HepG2 (cell line): ENCODE results near the gene ATG9A. TPM values are rescaled to one million over a fixed set of nuclear protein-coding genes. Genes with fewer than 3 reads are reported as not detected.

Experiments used
- ATAC-seq: fragments of 200-7000 bp; cut with Tn5 transposase; 3 replicates; pipeline ENCODE4 v1.9.1; 2020; ENCODE audit warnings: mild to moderate bottlenecking, moderate library complexity
- BruUV-seq: library from RNA; stranded (reverse); fragments of 400-500 nt; replicated peaks from 2 replicates; lab custom pipeline; 2021; lab: Mats Ljungman, UMichigan
- CTCF ChIA-PET: fragments of 300-600 bp; formaldehyde crosslinking; extraction: SDS; loops from one replicate; lab custom pipeline; 2021; ENCODE audit warnings: low total read pairs, inconsistent platforms, low intra/inter-chr PET ratio; lab: Yijun Ruan, JAX
- POLR2A ChIA-PET: fragments of 350-600 bp; sonication (Branson Sonifier 250); formaldehyde crosslinking; loops from one replicate; lab custom pipeline; 2020; ENCODE audit warnings: antibody characterized with exemption, inconsistent platforms; lab: Yijun Ruan, JAX
- DNase-seq: peaks from one replicate; pipeline ENCODE4 v3.0.0-alpha.2; 2015; ENCODE audit warnings: low spot score
- FAIRE-seq: peaks from 3 replicates; lab custom pipeline; 2011; peaks lifted over from hg19 to GRCh38; lab: Jason Lieb, UNC
- H2AFZ ChIP-seq: one replicate; pipeline ENCODE4 v1.6.1; 2011; ENCODE audit warnings: low read length, inconsistent platforms
- H3K27ac ChIP-seq: fragments of 300-600 bp; 3 replicates; pipeline ENCODE4 v1.8.0; 2011; ENCODE audit warnings: mixed run types, mild to moderate bottlenecking, mixed read lengths, low read length, inconsistent platforms; ENCODE audit not compliant: insufficient read depth; ENCODE audit errors: extremely low read length
- H3K27me3 ChIP-seq, 2 experiments: fragments of 200-600 bp in 1 of 2; 2 replicates in 1 of 2; 3 replicates in 1 of 2; pipeline versions ENCODE4 v1.6.0 to v1.8.0; 2011; ENCODE audit warnings: low read length in 2 of 2, mild to moderate bottlenecking in 2 of 2, moderate library complexity in 2 of 2, inconsistent platforms in 1 of 2; ENCODE audit not compliant: insufficient read depth in 2 of 2, control insufficient read depth in 1 of 2
- H3K36me3 ChIP-seq, 2 experiments: fragments of 200-600 bp in 1 of 2; replicated peaks in 1 of 2; 2 replicates in 1 of 2; 3 replicates in 1 of 2; pipeline versions ENCODE4 v1.5.1 to v1.8.0; 2011; ENCODE audit warnings: low read length in 2 of 2, inconsistent platforms in 1 of 2; ENCODE audit not compliant: insufficient read depth in 2 of 2, control insufficient read depth in 1 of 2
- H3K4me1 ChIP-seq: 2 replicates; pipeline ENCODE4 v1.5.1; 2012; ENCODE audit warnings: low read length, inconsistent platforms; ENCODE audit not compliant: insufficient read depth
- H3K4me2 ChIP-seq: 2 replicates; pipeline ENCODE4 v1.6.0; 2011; ENCODE audit warnings: low read depth, low read length, inconsistent platforms
- H3K4me3 ChIP-seq, 3 experiments: fragments of 200-600 bp in 1 of 3; sonication (generic), shearing (Covaris generic) in 1 of 3; replicated peaks in 1 of 3; 2 replicates each; pipeline ENCODE4 v1.5.1; 2011 to 2016; ENCODE audit warnings: low read length in 3 of 3, inconsistent platforms in 2 of 3, low read depth in 2 of 3, mild to moderate bottlenecking in 2 of 3, control low read depth in 1 of 3, mixed read lengths in 1 of 3; ENCODE audit not compliant: insufficient read depth in 1 of 3
- H3K79me2 ChIP-seq: one replicate; pipeline ENCODE4 v1.6.1; 2011; ENCODE audit warnings: low read length, inconsistent platforms; ENCODE audit not compliant: insufficient read depth
- H3K9ac ChIP-seq: 2 replicates; pipeline ENCODE4 v1.6.0; 2011; ENCODE audit warnings: mild to moderate bottlenecking, low read depth, low read length, inconsistent platforms; ENCODE audit not compliant: insufficient read depth
- H3K9me3 ChIP-seq: 2 replicates; pipeline ENCODE4 v1.5.1; 2012; ENCODE audit warnings: mild to moderate bottlenecking, low read length
- H4K20me1 ChIP-seq: 2 replicates; pipeline ENCODE4 v1.6.0; 2011; ENCODE audit warnings: inconsistent platforms, mild to moderate bottlenecking, low read length, moderate library complexity; ENCODE audit not compliant: insufficient read depth
- FOXA1 ChIP-seq, 2 experiments: fragments of 450-650 bp in 1 of 2; sonication (generic) in 1 of 2; formaldehyde crosslinking in 1 of 2; IDR thresholded peaks; 2 replicates each; pipeline versions ENCODE4 v1.4.0 to v1.6.1; 2016 to 2020; ENCODE audit warnings: missing genetic modification reagents in 1 of 2
- HNRNPLL ChIP-seq: fragments of 200-400 bp; formaldehyde crosslinking; IDR thresholded peaks from 2 replicates; pipeline ENCODE4 v1.6.1; 2017; ENCODE audit warnings: mild to moderate bottlenecking, low read depth, low read length; ENCODE audit not compliant: poor library complexity, severe bottlenecking
- IRF9 ChIP-seq: sonication (generic); formaldehyde crosslinking; IDR thresholded peaks from 2 replicates; pipeline ENCODE4 v1.8.0; 2022; ENCODE audit warnings: missing genetic modification reagents, mild to moderate bottlenecking, borderline replicate concordance
- KLF9 ChIP-seq: IDR thresholded peaks from 2 replicates; pipeline ENCODE4 v1.6.1; 2016; ENCODE audit warnings: low read depth
- NFATC3 ChIP-seq: sonication (generic); formaldehyde crosslinking; IDR thresholded peaks from 2 replicates; pipeline ENCODE4 v1.5.1; 2020; ENCODE audit warnings: mild to moderate bottlenecking, missing genetic modification reagents
- NFYB ChIP-seq: sonication (generic); formaldehyde crosslinking; IDR thresholded peaks from 2 replicates; pipeline ENCODE4 v1.4.0; 2020; ENCODE audit warnings: missing genetic modification reagents
- SALL2 ChIP-seq: sonication (generic); formaldehyde crosslinking; IDR thresholded peaks from 2 replicates; pipeline ENCODE4 v1.8.1; 2023; ENCODE audit warnings: mild to moderate bottlenecking, missing genetic modification reagents, inconsistent platforms
- SRF ChIP-seq: IDR thresholded peaks from 2 replicates; pipeline ENCODE4 v1.6.1; 2011; ENCODE audit warnings: mild to moderate bottlenecking, low read depth, low read length, moderate library complexity
- TBX3 ChIP-seq: fragments of 450-650 bp; IDR thresholded peaks from 2 replicates; pipeline ENCODE4 v1.6.1; 2017; ENCODE audit warnings: antibody characterized with exemption, mild to moderate bottlenecking, inconsistent platforms, borderline replicate concordance
- TRIM22 ChIP-seq: fragments of 450-650 bp; IDR thresholded peaks from 2 replicates; pipeline ENCODE4 v1.6.1; 2017
- ZBTB14 ChIP-seq: sonication (generic); formaldehyde crosslinking; IDR thresholded peaks from 2 replicates; pipeline ENCODE4 v1.4.0; 2020; ENCODE audit warnings: missing genetic modification reagents
- ZBTB7A ChIP-seq: sonication (generic); formaldehyde crosslinking; IDR thresholded peaks from 2 replicates; pipeline ENCODE4 v1.8.0; 2022; ENCODE audit warnings: mild to moderate bottlenecking, missing genetic modification reagents
- ZMAT5 ChIP-seq: sonication (generic); formaldehyde crosslinking; IDR thresholded peaks from 2 replicates; pipeline ENCODE4 v1.5.0; 2020; ENCODE audit warnings: mild to moderate bottlenecking, low read depth, missing genetic modification reagents, borderline replicate concordance
- ZNF225 ChIP-seq: sonication (generic); formaldehyde crosslinking; IDR thresholded peaks from 2 replicates; pipeline ENCODE4 v1.4.0; 2020; ENCODE audit warnings: mild to moderate bottlenecking, missing genetic modification reagents
- ZNF558 ChIP-seq: sonication (generic); formaldehyde crosslinking; IDR thresholded peaks from 2 replicates; pipeline ENCODE4 v1.9.0; 2022; ENCODE audit warnings: mild to moderate bottlenecking, missing genetic modification reagents, borderline replicate concordance
- WGBS: methylation state at CpG from one replicate; pipeline ENCODE4 v1.1.6; 2017; ENCODE audit warnings: low lambda C conversion rate; 5-methylcytosine and 5-hydroxymethylcytosine counted together
- in situ Hi-C: cut with HindIII; loops from 2 replicates; pipeline ENCODE4 v1.10.0; 2017; ENCODE audit warnings: low pct_unique_long_range_greater_than_20kb; ENCODE audit not compliant: extremely low pct_ligation_motif_present
- intact Hi-C: fragments of 100-400 bp; cut with micrococcal nuclease; formaldehyde crosslinking; loops from one replicate; pipeline ENCODE4 v1.10.0; 2022; ENCODE audit not compliant: unreplicated experiment
- polyA plus RNA-seq, 8 experiments: library from polyadenylated mRNA; depleted of rRNA in 3 of 8; stranded (reverse) in 7 of 8; unstranded in 1 of 8; fragments of >200 nt; fragmentation: Illumina TruSeq in 4 of 8; extraction: Trizol in 4 of 8; gene quantifications; 2 replicates each; pipeline versions ENCODE4 v1.2.1 to v1.2.3, GENCODE V29; 2011 to 2016; ENCODE audit warnings: low read depth in 4 of 8, missing spikeins in 1 of 8, mixed read lengths in 1 of 8; ENCODE audit not compliant: insufficient read depth in 1 of 8
- total RNA-seq, 5 experiments: library from RNA; depleted of rRNA; stranded (reverse); fragments of >200 nt; fragmentation: Illumina TruSeq; extraction: Trizol; gene quantifications; 2 replicates each; pipeline ENCODE4 v1.2.3, GENCODE V29; 2016; ENCODE audit warnings: low read depth in 1 of 5

ATG9A gene
- total and polyA plus RNA-seq, 2 of the 13 experiments (the other 11 are each of a cell fraction or from before 2014, with no cell fraction given), result 35.0 to 131 TPM

- TF ChIP-seq TRIM22, result no peak
- peak; percentile 89 for TF ChIP-seq SALL2 (CRISPR knock-in tag)
- peak; percentile 64 for TF ChIP-seq TBX3
- TF ChIP-seq ZMAT5, result no peak
- TF ChIP-seq KLF9 (CRISPR knock-in tag), result no peak
- no peak for TF ChIP-seq HNRNPLL
- TF ChIP-seq SRF, result no peak
Observed at GRCh38 chr2:219207884-219208740, 21.3 kb downstream of the ATG9A start (continued).

- no peaks in the 10 kb centered on the region for H3K9me3 ChIP-seq
- H3K27me3 ChIP-seq, result no peaks in the 10 kb centered on the region; a peak in 1 of 5 replicates
- H3K4me1 ChIP-seq, result peaks cover 54% of the 10 kb centered on the region
- H3K9ac ChIP-seq, result peak overlapping the region; percentile 86
- intact Hi-C loops, result no loop called here
- H3K27ac ChIP-seq, result peak overlapping the region; percentile 95
- ChIA-PET CTCF (interaction anchor here (2.6 kb wide), 1 partner anchor 36 kb away, joined by 8 read pairs; no protein-coding TSS in a partner anchor), POLR2A (interaction anchor here (0.6 to 5.6 kb wide), 25 partner anchors 10 to 181 kb away, joined by 3 to 227 read pairs (median 9); partner anchors contain the start of genes ABCB6, ANKZF1, ATG9A and CNPPD1)
- ATAC-seq (peak; percentile 21), DNase-seq (no peak), FAIRE-seq (no peak)
- in situ Hi-C loops, result loop anchor here (5.0 kb wide), 1 partner anchor 35 kb away; the partner anchor contains the start of gene SLC23A3
- H3K4me2 ChIP-seq, result peak overlapping the region; percentile 100
- BruUV-seq, result TSS peak; percentile 73
- peak overlapping the region; percentile 65 to 86 (median 69) for H3K4me3 ChIP-seq
- H3K36me3 ChIP-seq, result peaks cover 12 to 27% of the 10 kb centered on the region in 2 experiments
- no peak overlapping the region for H2AFZ ChIP-seq
- H3K79me2 ChIP-seq, result peaks cover 6% of the 10 kb centered on the region
- WGBS, result 18% methylated on average over 22 of the region's 22 CpGs
- H4K20me1 ChIP-seq, result no peaks in the 10 kb centered on the region
- TF ChIP-seq ZBTB14 (CRISPR knock-in tag) (no peak), ZNF225 (CRISPR knock-in tag) (peak; percentile 53; the same call in 1 of the 2 replicates), ZNF558 (CRISPR knock-in tag) (no peak), IRF9 (no peak), ZBTB7A (CRISPR knock-in tag) (no peak), NFYB (CRISPR knock-in tag) (no peak), FOXA1 (IDR thresholded peaks at IDR 0.05) (no peak), FOXA1 (CRISPR knock-in tag; IDR thresholded peaks at IDR 0.05) (peak; percentile 75), NFATC3 (CRISPR knock-in tag) (0 out of 2 replicates have a peak, but pooled peaks have one; percentile 9)
Observed at GRCh38 chr2:219207134-219207883, 22.1 kb downstream of the ATG9A start.
